HepG2 (cell line): Measurements from ENCODE around the gene LRRFIP2. TPM values are rescaled to one million over a fixed set of nuclear protein-coding genes. Genes with fewer than 3 reads are reported as not detected.

ENCODE experiments used
- ARID2 ChIP-seq: sonication (generic); formaldehyde crosslinking; IDR thresholded peaks from 2 replicates; pipeline ENCODE4 v1.8.1; 2022; ENCODE audit warnings: mild to moderate bottlenecking, missing genetic modification reagents, borderline replicate concordance
- BCL3 ChIP-seq: sonication (generic); formaldehyde crosslinking; IDR thresholded peaks from 2 replicates; pipeline ENCODE4 v1.5.1; 2020; ENCODE audit warnings: mild to moderate bottlenecking, missing genetic modification reagents, moderate library complexity
- CCDC6 ChIP-seq: sonication (generic); formaldehyde crosslinking; IDR thresholded peaks from 2 replicates; pipeline ENCODE4 v1.8.1; 2022; ENCODE audit warnings: mild to moderate bottlenecking, missing genetic modification reagents, moderate library complexity
- GLMP ChIP-seq: sonication (generic); formaldehyde crosslinking; IDR thresholded peaks from 2 replicates; pipeline ENCODE4 v1.9.0; 2021; ENCODE audit warnings: missing genetic modification reagents, mild to moderate bottlenecking, borderline replicate concordance
- HBP1 ChIP-seq: IDR thresholded peaks from 2 replicates; pipeline ENCODE4 v1.6.1; 2016; ENCODE audit warnings: low read depth, control low read depth
- JUND ChIP-seq: sonication (generic); formaldehyde crosslinking; IDR thresholded peaks from 2 replicates; pipeline ENCODE4 v1.8.0; 2022; ENCODE audit warnings: mild to moderate bottlenecking, missing genetic modification reagents
- LBX2 ChIP-seq: sonication (generic); formaldehyde crosslinking; IDR thresholded peaks from 2 replicates; pipeline ENCODE4 v1.5.0; 2020; ENCODE audit warnings: missing genetic modification reagents, mild to moderate bottlenecking, borderline replicate concordance
- MED1 ChIP-seq: sonication (generic); formaldehyde crosslinking; IDR thresholded peaks from 2 replicates; pipeline ENCODE4 v1.4.0; 2020; ENCODE audit warnings: missing genetic modification reagents
- NR3C1 ChIP-seq: sonication (generic); formaldehyde crosslinking; IDR thresholded peaks from 2 replicates; pipeline ENCODE4 v1.4.0; 2020; ENCODE audit warnings: missing genetic modification reagents
- PCBP2 ChIP-seq: fragments of 200-400 bp; formaldehyde crosslinking; optimal IDR thresholded peaks from 2 replicates; pipeline ENCODE3; 2018; ENCODE audit warnings: low read length, low read depth; ENCODE audit not compliant: poor library complexity, severe bottlenecking
- PPARG ChIP-seq: conservative IDR thresholded peaks from 2 replicates; pipeline ENCODE4 v1.6.1; 2016; ENCODE audit warnings: missing biosample characterization, missing genetic modification reagents
- TBP ChIP-seq: sonication (generic); formaldehyde crosslinking; IDR thresholded peaks from 2 replicates; pipeline ENCODE4 v1.5.0; 2020; ENCODE audit warnings: missing genetic modification reagents
- TFDP2 ChIP-seq: sonication (generic); formaldehyde crosslinking; IDR thresholded peaks from 2 replicates; pipeline ENCODE4 v1.4.0; 2020; ENCODE audit warnings: missing genetic modification reagents
- TRIM22 ChIP-seq: fragments of 450-650 bp; IDR thresholded peaks from 2 replicates; pipeline ENCODE4 v1.6.1; 2017
- ZNF256 ChIP-seq: sonication (generic); formaldehyde crosslinking; conservative IDR thresholded peaks from 2 replicates; pipeline ENCODE4 v1.4.0; 2020; ENCODE audit warnings: missing genetic modification reagents
- ZNF292 ChIP-seq: sonication (generic); formaldehyde crosslinking; IDR thresholded peaks from 2 replicates; pipeline ENCODE4 v1.8.1; 2022; ENCODE audit warnings: mild to moderate bottlenecking, low read depth, missing genetic modification reagents, borderline replicate concordance
- ZNF644 ChIP-seq: IDR thresholded peaks from 2 replicates; pipeline ENCODE4 v1.6.1; 2016; ENCODE audit warnings: low read depth
- ZNF720 ChIP-seq: sonication (generic); formaldehyde crosslinking; IDR thresholded peaks from 2 replicates; pipeline ENCODE4 v1.4.0; 2020; ENCODE audit warnings: missing genetic modification reagents
- ZNF891 ChIP-seq: sonication (generic); formaldehyde crosslinking; IDR thresholded peaks from 2 replicates; pipeline ENCODE4 v1.5.0; 2020; ENCODE audit warnings: mild to moderate bottlenecking, missing genetic modification reagents
- polyA plus RNA-seq, 8 experiments: library from polyadenylated mRNA; depleted of rRNA in 3 of 8; stranded (reverse) in 7 of 8; unstranded in 1 of 8; fragments of >200 nt; fragmentation: Illumina TruSeq in 4 of 8; extraction: Trizol in 4 of 8; gene quantifications; 2 replicates each; pipeline versions ENCODE4 v1.2.1 to v1.2.3, GENCODE V29; 2011 to 2016; ENCODE audit warnings: low read depth in 4 of 8, missing spikeins in 1 of 8, mixed read lengths in 1 of 8; ENCODE audit not compliant: insufficient read depth in 1 of 8
- total RNA-seq, 5 experiments: library from RNA; depleted of rRNA; stranded (reverse); fragments of >200 nt; fragmentation: Illumina TruSeq; extraction: Trizol; gene quantifications; 2 replicates each; pipeline ENCODE4 v1.2.3, GENCODE V29; 2016; ENCODE audit warnings: low read depth in 1 of 5

The LRRFIP2 gene
- total and polyA plus RNA-seq, 2 of the 13 experiments (the other 11 are each of a cell fraction or from before 2014, with no cell fraction given) = 13.5 to 32.2 TPM

- TF ChIP-seq TRIM22 = no peak
- TF ChIP-seq ZNF292 (CRISPR knock-in tag) = peak; percentile 99
- 0 out of 2 replicates have a peak, but pooled peaks have one; percentile 37 for TF ChIP-seq HBP1 (CRISPR knock-in tag)
- no peak; the same call in 1 of the 2 replicates for TF ChIP-seq TFDP2 (CRISPR knock-in tag)
- TF ChIP-seq LBX2 (CRISPR knock-in tag) = no peak
- no peak for TF ChIP-seq TBP (CRISPR knock-in tag)
- no peak for TF ChIP-seq PCBP2
- TF ChIP-seq PPARG = no peak
- no peak for TF ChIP-seq JUND (CRISPR knock-in tag)
- no peak for TF ChIP-seq NR3C1 (CRISPR knock-in tag)
- peak; percentile 66; the same call in 1 of the 2 replicates for TF ChIP-seq MED1 (CRISPR knock-in tag)
- TF ChIP-seq ZNF256 (CRISPR knock-in tag) = no peak
- TF ChIP-seq GLMP (CRISPR knock-in tag) = no peak
- no peak for TF ChIP-seq ZNF720
- TF ChIP-seq CCDC6 = peak; percentile 41; the same call in 1 of the 2 replicates
- peak; percentile 79 for TF ChIP-seq ZNF644 (CRISPR knock-in tag)
- peak; percentile 44; the same call in 1 of the 2 replicates for TF ChIP-seq BCL3 (CRISPR knock-in tag)
- no peak for TF ChIP-seq ARID2 (CRISPR knock-in tag)
- TF ChIP-seq ZNF891 (CRISPR knock-in tag) = peak; percentile 87
These were observed 42.9 kb upstream of the LRRFIP2 start (continued) for GRCh38 chr3:37217098-37217849.
